Breast epithelium (tissue), 4 donors: ENCODE data around the gene SERPINA5. TPM values are rescaled to one million over a fixed set of nuclear protein-coding genes. Genes with fewer than 3 reads are reported as not detected.

ENCODE experiments used
- DNase-seq, 2 donors: peaks; one replicate each; pipeline ENCODE4 v3.0.0-alpha.2; 2019; ENCODE audit warnings: low spot score in 2 of 2
- H3K27ac ChIP-seq, 2 donors: fragments of 200-600 bp; sonication (generic) in 1 of 2; one replicate each; pipeline ENCODE4 v1.5.1; 2016 to 2019; ENCODE audit warnings: mild to moderate bottlenecking in 1 of 2
- H3K27me3 ChIP-seq, 2 donors: fragments of 200-600 bp; sonication (generic) in 1 of 2; one replicate each; pipeline versions ENCODE4 v1.5.1 to v1.6.0; 2017 to 2019; ENCODE audit warnings: control low read depth in 1 of 2, mild to moderate bottlenecking in 1 of 2
- H3K36me3 ChIP-seq: fragments of 200-600 bp; one replicate; pipeline ENCODE4 v1.5.1; 2019
- H3K4me1 ChIP-seq, 2 donors: fragments of 200-600 bp; sonication (generic); one replicate each; pipeline ENCODE4 v1.5.1; 2016 to 2019; ENCODE audit warnings: control low read depth in 1 of 2
- H3K4me3 ChIP-seq, 3 donors: fragments of 200-600 bp; sonication (generic); 1 replicate in 2 of 3; 2 replicates in 1 of 3; pipeline ENCODE4 v1.5.1; 2016 to 2019; ENCODE audit warnings: mild to moderate bottlenecking in 3 of 3, moderate library complexity in 2 of 3
- H3K9me3 ChIP-seq, 2 donors: fragments of 200-600 bp; sonication (generic) in 1 of 2; one replicate each; pipeline ENCODE4 v1.5.1; 2016 to 2019; ENCODE audit warnings: control low read depth in 1 of 2
- POLR2A ChIP-seq: fragments of 450-650 bp; IDR thresholded peaks from one replicate; pipeline ENCODE4 v1.6.1; 2016; ENCODE audit warnings: antibody characterized with exemption, mild to moderate bottlenecking, moderate library complexity
- POLR2AphosphoS5 ChIP-seq, 3 donors: sonication (generic); formaldehyde crosslinking; IDR thresholded peaks; one replicate each; pipeline ENCODE4 v1.6.1; 2017; ENCODE audit warnings: antibody characterized with exemption in 3 of 3
- intact Hi-C: fragments of 100-400 bp; cut with DNase I; formaldehyde crosslinking; loops from one replicate; pipeline ENCODE4 v1.15.1; 2023; ENCODE audit warnings: low total_unique reads
- total RNA-seq, 3 donors: library from RNA; depleted of rRNA; stranded (reverse); fragments of >200 nt; gene quantifications; one replicate each; pipeline ENCODE4 v1.1.0, GENCODE V29; 2016
- TF ChIP-seq, protein P1 (sequence below), 3 donors: fragments of 450-650 bp; IDR thresholded peaks; one replicate each; pipeline ENCODE4 v1.5.1; 2016 to 2017; ENCODE audit warnings: antibody characterized with exemption in 3 of 3, mild to moderate bottlenecking in 3 of 3, moderate library complexity in 3 of 3

SERPINA5 gene
- total RNA-seq, 3 donors from 2014 or later, result 4.3 to 32.9 (median 20.6) TPM

DNA sequence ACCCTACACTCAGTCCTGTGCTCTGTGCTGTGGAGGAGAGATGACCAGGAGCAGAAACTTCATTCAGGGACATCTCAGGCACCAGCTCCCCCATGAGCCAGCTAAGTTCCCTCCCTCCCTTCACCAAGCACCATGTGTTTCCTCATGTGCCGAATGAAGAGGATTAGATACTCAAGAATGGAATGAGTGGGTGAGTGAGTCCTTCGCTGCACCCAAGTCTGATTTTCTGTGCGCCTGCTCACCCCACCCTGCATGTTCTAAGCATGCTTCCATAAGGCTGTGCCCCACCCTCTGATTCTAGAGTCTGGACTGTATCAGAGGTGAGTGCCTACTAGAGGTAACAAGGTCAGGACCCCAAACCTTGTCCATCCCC, 12.1 kb downstream of the SERPINA5 start:
- intact Hi-C loops, result no loop called here
- no peak for DNase-seq
- no peak overlapping the region for H3K27ac ChIP-seq
- H3K4me1 ChIP-seq, result peaks cover 0 to 6% of the 10 kb centered on the region in 2 donors
- H3K4me3 ChIP-seq, result no peak overlapping the region
- no peaks in the 10 kb centered on the region for H3K27me3 ChIP-seq
- no peaks in the 10 kb centered on the region for H3K9me3 ChIP-seq
- no peaks in the 10 kb centered on the region for H3K36me3 ChIP-seq
- no peak for TF ChIP-seq POLR2A
- TF ChIP-seq POLR2AphosphoS5 (IDR thresholded peaks at IDR 0.05), result no peak
- TF ChIP-seq, protein P1, sequence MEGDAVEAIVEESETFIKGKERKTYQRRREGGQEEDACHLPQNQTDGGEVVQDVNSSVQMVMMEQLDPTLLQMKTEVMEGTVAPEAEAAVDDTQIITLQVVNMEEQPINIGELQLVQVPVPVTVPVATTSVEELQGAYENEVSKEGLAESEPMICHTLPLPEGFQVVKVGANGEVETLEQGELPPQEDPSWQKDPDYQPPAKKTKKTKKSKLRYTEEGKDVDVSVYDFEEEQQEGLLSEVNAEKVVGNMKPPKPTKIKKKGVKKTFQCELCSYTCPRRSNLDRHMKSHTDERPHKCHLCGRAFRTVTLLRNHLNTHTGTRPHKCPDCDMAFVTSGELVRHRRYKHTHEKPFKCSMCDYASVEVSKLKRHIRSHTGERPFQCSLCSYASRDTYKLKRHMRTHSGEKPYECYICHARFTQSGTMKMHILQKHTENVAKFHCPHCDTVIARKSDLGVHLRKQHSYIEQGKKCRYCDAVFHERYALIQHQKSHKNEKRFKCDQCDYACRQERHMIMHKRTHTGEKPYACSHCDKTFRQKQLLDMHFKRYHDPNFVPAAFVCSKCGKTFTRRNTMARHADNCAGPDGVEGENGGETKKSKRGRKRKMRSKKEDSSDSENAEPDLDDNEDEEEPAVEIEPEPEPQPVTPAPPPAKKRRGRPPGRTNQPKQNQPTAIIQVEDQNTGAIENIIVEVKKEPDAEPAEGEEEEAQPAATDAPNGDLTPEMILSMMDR (IDR thresholded peaks at IDR 0.05), result no peak

DNA sequence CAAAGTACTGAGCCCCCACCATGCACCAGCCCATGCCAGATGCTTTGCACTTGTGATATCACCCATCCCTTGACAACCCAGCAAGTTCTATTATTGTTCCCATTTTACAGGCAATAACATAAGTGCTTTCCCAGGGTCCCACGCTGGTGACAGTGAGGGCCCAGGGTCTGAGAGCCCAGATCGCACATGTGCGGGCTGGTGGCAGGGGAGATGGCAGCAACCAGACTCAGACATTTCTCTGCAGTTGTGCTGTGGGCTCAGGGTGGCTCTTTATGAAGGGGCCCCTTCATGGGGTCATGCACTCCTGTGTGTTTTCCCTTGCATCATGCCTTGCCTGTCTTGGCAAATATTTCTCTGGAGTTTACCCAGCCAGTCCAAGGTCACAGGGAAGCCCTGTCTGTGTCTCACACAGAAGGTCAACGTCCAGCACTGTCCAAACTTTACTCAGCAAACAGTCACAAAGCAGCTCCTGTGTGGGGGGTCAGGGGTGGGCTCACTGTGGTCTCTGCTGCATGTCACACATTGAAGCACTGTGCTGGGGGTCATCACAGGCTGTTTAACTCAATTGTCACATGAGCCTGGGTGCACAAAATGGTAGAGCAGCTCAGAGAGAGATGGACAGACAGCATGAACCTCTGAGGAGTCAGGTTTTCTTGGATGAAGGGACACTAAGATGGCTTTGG, 12.7 kb downstream of the SERPINA5 start:
- no peak for DNase-seq
- Histone ChIP-seq H3K9me3 (no peaks in the 10 kb centered on the region), H3K4me1 (peaks cover 5 to 11% of the 10 kb centered on the region in 2 donors), H3K36me3 (no peaks in the 10 kb centered on the region), H3K4me3 (no peak overlapping the region), H3K27ac (no peak overlapping the region), H3K27me3 (no peaks in the 10 kb centered on the region)
- no peak for TF ChIP-seq POLR2A
- no peak for TF ChIP-seq POLR2AphosphoS5 (IDR thresholded peaks at IDR 0.05)
- TF ChIP-seq, protein P1 (IDR thresholded peaks at IDR 0.05), result no peak
- intact Hi-C loops, result no loop called here

DNA sequence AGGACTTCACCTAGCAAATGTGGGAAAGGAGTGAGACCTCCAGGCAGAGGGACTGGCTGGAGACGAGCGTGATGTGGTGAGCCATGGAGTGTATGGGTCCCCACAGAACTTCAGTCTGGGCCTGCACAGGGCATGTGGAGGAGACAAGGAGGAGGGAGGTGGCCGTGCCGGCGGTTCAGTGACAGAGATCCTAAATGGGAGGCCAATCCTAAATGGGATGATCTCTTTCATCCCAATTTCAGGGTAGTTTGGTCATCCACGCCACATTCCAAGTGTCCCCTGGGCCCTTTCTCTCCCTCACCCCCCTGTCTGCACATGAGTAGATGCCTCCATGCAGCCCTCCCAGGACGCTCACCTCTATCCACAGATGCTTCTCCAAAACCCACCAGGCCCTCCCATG, 13.2 kb downstream of the SERPINA5 start:
- Histone ChIP-seq H3K36me3 (no peaks in the 10 kb centered on the region), H3K27ac (no peak overlapping the region), H3K27me3 (no peaks in the 10 kb centered on the region), H3K4me3 (no peak overlapping the region), H3K4me1 (peaks cover 7 to 15% of the 10 kb centered on the region in 2 donors), H3K9me3 (no peaks in the 10 kb centered on the region)
- intact Hi-C loops, result no loop called here
- DNase-seq, result no peak
- TF ChIP-seq POLR2A (no peak), POLR2AphosphoS5 (IDR thresholded peaks at IDR 0.05) (no peak)
- TF ChIP-seq, protein P1 (IDR thresholded peaks at IDR 0.05), result no peak

DNA sequence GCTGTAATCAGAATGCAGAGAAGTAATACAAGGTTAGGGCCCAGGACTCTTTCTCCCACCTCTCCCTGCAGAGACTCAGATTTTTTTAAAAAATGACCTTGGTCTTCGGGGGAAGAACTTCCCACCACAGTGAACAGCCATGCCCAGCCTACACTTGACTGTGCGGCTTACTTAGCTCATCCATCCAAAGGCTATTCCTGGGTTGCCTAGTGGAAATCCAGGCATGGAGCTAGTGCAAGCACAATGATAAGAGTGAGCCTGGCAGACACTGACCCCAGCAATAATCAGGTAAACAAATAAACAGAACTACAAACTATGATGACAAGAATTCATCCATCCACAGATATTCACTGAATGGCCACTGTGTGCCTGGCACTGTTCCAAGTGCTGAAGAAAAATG, 14.7 kb downstream of the SERPINA5 start:
- TF ChIP-seq POLR2AphosphoS5 (IDR thresholded peaks at IDR 0.05), result no peak
- TF ChIP-seq, protein P1 (IDR thresholded peaks at IDR 0.05), result no peak
- no peak for TF ChIP-seq POLR2A
- Histone ChIP-seq H3K27me3 (no peaks in the 10 kb centered on the region), H3K27ac (no peak overlapping the region), H3K4me3 (no peak overlapping the region), H3K9me3 (no peaks in the 10 kb centered on the region), H3K36me3 (no peaks in the 10 kb centered on the region), H3K4me1 (peaks cover 14 to 27% of the 10 kb centered on the region in 2 donors)
- intact Hi-C loops, result no loop called here
- no peak for DNase-seq

DNA sequence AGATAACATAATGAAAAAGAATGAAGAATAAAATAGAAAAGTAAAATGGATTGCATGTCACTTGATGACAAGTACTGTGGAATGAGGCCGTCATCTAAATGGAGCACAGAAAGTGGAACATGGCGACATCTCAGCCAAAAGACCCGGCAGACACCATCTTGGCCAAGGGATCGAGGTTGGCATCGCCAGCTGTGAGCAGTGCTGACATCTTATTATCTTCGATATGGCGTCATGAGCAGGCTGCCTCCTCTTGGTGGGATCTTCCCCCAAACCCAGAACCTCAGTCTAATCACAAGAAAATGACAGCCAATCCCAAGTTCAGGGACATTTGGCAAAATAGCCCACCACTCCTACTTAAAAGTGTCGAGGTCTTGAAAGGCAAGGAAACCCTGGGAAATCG, 15.1 kb downstream of the SERPINA5 start:
- H3K9me3 ChIP-seq, result no peaks in the 10 kb centered on the region
- H3K4me1 ChIP-seq, result peaks cover 14 to 27% of the 10 kb centered on the region in 2 donors
- H3K36me3 ChIP-seq, result no peaks in the 10 kb centered on the region
- no peak for DNase-seq
- no peak overlapping the region for H3K27ac ChIP-seq
- no peaks in the 10 kb centered on the region for H3K27me3 ChIP-seq
- TF ChIP-seq, protein P1 (IDR thresholded peaks at IDR 0.05), result no peak
- TF ChIP-seq POLR2A (no peak), POLR2AphosphoS5 (IDR thresholded peaks at IDR 0.05) (no peak)
- H3K4me3 ChIP-seq, result no peak overlapping the region
- intact Hi-C loops, result no loop called here
